ENCODE results near the gene GGNBP2.
A peak's percentile ranks its signal among the peaks of the same experiment; 100 is the strongest.

GRCh38 chr17:36608794-36609497, 64.2 kb downstream of the GGNBP2 start:
- peak in 1 of 3 donors; percentile 13 for TF ChIP-seq CTCF (IDR thresholded peaks at IDR 0.05)
- TF ChIP-seq POLR2A (IDR thresholded peaks at IDR 0.05) = no peak
- no peak for TF ChIP-seq POLR2AphosphoS5 (IDR thresholded peaks at IDR 0.05)
